HG03575 (cell line): ENCODE data around the gene CHD9.
"Not testable (repeated sequence)": the region's sequence is repeated elsewhere in the genome, so short reads cannot be mapped to it uniquely, and the experiment has no call there.

Experiments
- ATAC-seq: cut with Tn5 transposase; IDR thresholded peaks from one replicate; pipeline ENCODE4 v1.9.1; 2021; ENCODE audit not compliant: unreplicated experiment, insufficient number of reproducible peaks, low FRiP score; ENCODE audit errors: extremely low read depth

CHD9 gene

DNA sequence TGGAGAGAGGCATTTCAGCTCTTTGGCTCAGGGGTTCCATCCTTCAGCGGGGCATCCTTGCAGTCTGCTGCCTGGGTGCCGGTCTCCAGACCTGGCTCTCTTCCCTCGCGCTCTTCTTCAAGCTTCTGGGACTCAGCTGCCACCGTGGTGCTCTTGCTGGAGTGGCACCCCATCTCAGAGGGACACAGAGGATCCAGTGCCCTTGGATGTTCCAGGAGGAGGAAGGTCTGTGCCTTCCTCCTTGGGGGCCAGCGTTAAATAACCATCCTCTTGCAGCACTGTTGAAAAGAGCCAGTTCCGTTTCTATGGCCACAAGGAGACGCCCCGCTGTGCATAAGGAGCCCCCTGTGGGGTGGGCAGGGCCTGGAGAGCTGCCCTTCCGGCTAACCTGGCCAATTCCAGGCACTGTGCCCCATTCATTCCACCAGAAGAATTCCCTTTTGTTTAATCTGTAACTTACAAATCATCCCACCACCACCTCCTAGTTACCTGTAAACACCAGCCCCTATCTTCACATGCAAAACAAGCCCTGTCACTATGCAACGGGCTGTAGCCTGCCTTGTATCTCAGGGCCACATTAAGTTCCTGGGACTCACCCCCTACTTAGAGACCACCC, 10.7 kb upstream of the CHD9 start:
- no peak for ATAC-seq

DNA sequence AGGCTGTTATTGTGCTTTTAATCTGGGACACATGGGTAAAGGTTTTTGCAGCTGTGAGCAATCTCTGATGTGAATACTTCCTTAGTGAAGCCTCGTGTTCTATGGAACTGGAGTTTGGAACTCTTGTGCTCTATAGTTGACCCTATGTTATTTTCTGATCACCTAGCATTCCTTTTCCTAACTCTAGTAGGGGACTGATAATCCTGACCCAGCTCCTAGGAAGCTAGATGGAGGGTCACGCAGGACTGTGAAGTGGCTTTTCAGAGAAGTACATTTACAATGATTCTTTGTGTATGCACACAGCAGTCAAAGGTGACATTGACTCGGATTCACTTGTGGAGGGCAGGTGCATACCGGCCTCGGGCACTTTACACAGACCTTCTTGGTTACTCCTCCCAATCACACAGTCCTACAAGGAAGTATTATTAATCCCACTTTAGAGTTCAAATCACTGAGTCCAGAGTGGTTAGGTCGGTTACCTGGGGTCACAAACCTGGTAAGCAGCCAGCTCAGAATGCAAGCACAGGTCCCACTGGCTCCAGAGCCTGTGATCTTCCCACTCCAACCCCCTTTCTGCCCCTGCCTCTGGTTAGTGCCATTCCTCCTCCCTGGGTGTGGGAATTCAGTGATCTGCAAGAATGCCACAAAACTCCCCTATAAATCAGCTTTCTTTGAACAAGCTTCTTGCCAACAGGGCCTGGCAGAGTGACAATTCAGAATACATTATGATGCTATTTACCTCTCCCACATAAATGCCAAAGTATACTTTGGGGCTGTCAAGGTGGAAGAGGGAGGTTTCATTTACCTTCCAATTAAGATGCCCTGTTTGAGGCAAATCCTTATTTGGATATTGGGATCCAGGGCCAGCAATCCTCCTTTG, 9.2 kb upstream of the CHD9 start:
- no peak for ATAC-seq

DNA sequence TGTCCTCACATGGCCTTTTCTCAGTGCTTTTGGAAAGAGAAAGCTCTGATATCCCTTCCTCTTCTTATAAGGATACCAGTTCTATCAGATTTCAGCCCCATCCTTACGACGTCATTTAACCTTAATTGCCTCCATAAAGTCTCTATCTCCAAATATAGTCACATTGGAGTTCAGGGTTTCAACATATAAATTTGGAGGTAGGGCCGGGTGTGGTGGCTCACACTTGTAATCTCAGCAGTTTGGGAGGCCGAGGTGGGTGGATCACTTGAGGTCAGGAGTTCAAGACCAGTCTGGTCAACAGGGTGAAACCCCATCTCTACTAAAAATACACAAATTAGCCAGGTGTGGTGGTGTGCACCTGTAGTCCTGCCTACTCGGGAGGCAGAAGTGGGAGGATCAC, 7.3 kb upstream of the CHD9 start:
- not testable (repeated sequence) for ATAC-seq

DNA sequence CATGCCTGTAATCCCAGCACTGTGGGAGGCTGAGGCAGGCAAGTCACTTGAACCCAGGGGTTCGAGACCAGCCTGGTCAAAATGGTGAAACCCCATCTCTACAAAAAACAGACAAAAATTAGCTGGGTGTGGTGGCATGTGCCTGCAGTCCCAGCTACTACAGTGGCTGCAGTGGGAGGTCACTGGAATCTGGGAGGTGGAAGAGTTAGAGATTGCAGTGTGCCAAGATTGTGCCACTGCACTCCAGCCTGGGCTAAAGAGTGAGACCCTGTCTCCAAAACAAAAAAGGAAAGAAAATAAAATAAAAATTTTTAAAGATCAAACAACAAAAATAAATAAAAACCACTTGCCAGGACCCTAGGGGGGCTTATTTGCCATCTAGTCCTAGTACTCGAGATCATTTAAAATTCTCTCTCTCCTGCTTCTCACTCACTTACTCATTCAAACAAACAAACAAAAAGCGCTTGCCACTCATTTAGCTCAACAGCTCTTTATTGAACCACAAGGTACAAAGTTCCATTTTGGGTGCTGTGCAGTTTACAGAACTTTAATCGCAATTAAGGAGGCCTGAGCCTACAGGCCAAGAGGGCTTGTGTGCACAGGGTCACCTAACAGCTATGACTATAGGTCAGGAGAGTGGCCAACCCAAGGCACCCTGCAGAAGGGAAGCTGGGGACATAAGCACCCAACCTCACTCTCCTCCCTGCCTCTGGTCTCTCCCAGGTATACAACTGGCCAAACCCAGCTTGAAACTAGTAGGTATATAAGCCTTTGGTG, 6.5 kb upstream of the CHD9 start:
- no peak for ATAC-seq

DNA sequence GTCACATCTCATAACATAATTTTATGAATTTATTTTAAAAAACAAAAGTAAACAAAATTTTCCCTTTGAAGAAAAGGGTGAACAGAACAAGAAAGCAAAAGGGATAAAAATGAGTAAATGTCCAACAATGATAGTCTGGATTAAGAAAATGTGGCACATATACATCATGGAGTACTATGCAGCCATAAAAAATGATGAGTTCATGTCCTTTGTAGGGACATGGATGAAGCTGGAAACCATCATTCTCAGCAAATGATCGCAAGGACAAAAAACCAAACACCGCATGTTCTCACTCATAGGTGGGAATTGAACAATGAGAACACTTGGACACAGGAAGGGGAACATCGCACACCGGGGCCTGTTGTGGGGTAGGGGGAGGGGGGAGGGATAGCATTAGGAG, 3.5 kb upstream of the CHD9 start:
- ATAC-seq, result not testable (repeated sequence)

DNA sequence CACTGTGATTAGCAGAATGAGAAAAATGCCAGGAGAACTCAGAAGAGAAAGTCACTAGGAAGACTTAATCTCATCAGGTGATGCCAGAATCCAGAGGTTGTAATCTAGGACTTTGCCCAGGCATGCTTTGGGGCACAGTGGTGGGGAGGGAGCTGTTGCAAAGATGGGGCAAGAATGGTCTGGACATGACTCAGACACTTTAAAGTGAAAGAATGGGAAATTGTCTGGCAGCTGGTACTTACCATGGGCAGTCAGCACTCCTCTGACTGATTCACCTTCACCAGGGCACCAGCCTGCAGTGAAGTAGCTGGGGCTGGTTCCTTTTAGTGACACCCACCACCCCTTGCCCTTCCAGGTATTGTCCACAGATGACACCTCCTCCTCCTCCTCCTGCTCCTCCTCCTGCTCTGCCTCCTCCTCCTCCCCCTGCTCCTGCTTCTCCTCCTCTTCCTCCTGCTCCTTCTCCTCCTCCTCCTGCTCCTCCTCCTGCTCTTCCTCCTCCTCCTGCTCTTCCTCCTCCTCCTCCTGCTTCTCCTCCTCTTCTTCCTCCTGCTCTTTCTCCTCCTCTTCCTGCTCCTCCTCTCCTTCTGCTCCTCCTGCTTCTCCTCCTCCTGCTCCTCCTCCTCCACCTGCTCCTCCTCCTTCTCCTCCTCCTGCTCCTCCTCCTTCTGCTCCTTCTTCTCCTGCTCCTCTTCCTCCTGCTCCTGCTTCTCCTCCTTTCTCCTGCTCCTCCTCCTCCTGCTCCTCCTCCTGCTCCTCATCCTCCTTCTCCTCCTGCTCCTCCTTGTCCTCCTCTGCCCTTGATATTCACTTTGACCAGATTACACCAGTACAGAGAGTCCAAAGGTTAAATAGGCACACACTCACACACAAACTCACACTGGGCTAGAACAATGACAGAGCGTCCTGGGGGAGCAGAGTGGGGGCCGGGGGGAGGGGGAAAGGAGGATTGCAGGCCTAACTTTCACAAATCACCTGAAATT, 2.0 kb upstream of the CHD9 start, which contains the start of gene CHD9NB:
Gene CHD9NB (minus strand): TSS at position 379 of the 983 bp plus-strand sequence. CDS start 8,739 bp downstream, outside the sequence.
- ATAC-seq, result no peak

DNA sequence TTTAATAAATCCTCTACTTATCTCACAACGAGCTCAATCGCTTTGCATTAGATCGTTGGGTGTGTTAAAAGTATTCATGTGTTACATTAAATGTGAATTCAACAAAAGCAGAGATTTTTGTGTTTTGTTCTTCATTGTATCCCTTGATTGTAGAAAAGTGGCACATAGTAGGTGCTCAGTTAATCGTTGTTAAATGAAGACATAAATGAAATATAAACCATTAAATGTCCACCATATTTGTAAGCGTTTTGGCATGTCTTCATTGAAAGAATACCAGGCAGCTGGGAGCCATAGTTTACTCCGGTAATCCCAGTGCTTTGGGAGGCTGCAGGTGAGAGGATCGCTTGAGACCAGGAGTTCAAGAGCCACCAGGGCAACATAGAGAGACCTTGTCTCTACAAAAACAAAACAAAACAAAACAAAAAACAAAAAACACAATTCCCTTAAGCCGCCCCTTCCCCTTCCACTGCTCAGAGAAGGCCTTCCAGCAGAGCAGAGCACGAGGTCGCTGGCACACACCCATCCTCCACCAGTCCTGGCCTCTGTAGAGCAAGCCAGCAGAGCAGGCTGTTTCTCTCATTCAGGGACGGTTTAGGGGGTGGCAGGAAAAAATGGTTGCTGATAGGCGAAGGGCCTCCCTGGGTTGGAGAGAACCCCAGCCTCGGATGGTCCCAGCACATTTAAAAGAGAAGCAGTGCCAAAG, 673 bp upstream of the CHD9 start:
- no peak for ATAC-seq

DNA sequence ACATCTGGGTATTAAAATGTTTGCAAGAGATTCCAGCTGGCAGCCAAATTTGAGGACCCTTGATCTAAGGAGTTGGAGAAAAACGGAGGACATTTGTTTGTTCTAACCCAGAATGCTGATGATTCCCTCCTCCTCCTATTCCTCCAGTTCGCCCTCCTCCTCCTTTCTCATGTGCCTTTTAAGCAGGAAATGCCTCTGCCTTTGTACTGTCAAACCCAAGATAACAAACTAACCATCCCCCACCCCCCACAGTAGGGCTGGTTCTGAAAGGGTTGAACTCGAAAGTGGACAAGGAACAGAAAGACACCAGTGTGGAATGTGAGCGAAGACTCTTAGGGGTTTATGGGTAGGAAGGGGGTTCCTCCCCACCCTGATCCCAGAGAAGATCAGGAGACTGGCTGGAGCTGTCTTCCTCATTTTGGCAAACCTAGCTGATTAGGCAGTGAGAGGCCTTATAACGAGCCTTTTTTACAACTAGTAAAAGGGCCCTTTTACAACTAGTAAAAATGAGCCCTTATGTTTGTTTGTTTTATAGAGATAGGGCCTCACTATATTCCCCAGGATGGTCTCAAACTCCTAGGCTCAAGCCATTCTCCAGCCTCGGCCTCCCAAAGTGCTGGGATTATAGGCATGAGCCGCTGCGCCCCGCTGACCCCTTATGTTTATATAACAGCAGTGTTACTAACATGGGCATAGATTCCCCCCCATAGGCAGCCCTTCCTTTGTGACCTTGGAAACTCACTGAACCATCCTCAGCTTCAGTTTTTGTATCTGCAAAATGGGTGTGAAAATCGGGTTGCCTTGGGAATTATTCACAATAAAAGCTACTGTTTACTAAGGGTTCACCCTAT, 975 bp downstream of the CHD9 start:
- no peak for ATAC-seq

DNA sequence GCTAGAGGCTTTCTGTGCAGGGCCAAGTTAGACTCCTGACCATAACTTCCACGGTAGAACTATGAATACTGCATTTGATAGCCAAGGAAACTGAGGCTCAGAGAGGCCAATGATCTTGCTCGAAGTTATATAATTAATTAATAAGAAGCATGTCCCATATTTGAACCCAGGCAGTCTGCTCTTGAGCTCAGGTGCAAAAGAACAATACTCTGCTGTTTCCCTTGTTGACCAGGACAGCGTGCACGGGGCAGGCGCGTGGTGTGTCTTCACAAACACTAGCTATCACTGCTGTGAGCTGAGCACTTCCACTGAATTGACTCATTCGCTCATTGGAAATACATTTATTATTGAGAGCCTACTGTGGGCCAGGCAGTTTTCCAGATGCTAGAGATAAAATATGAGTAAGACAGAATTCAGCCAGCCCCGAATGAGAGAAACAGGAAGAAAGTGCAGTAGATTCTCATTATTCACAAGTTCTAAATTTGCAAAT, 1.6 kb downstream of the CHD9 start:
- no peak for ATAC-seq

DNA sequence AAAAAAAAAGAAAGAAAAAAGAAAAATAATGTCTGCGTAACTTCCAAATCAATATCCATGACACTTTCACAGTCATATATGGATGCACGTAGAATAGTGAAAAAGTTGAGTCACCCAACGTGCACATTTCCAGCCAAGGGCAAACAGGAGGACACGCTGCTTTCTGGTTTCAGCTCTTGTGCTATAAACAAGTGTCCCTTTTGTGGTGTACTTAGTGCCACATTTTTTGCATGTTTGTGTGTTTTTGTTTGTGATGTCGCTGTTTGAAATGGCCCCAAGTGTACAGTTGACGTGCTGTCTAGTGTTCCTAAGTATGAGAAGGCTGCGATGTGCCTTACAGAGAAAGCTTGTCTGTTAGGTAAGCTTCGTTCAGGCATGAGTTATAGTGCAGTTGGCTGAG, 2.9 kb downstream of the CHD9 start:
- no peak for ATAC-seq

DNA sequence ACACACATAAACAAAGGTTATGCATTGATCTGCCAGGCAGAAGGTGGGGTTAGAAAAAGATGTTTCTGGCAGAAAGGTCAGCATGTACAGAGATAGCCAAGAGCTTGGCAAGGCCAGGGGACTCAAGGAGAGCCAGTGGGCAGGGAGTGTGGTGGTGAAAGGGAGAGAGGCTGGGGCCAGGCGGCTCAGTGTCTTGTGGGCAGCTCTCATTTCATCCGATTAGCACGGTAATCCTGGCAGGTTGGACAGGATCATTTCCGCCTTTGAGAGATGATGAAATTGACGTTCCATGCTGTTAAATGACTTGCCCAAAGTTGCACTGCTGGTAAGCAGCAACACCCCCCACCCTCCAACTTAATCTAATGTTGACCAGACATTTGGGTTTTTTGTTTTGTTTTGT, 3.6 kb downstream of the CHD9 start:
- ATAC-seq, result no peak

DNA sequence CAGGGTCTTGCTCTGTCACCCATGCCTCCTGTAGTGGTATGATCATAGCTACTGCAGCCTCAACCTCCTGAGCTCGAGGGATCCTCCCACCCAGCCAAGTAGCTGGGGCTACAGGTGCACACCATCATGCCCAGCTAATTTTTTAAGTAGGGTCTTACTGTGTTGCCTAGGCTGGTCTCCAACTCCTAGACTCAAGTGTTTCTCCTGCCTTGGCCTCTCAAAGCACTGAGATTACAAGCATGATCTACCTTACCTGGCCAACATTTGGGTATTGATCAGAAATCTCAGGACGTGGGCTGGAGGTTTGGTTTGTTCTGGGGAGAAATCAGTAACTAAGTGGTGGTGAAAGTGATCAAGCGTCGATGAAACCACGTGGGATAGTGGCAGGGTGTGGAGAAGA, 4.1 kb downstream of the CHD9 start:
- ATAC-seq, result no peak

DNA sequence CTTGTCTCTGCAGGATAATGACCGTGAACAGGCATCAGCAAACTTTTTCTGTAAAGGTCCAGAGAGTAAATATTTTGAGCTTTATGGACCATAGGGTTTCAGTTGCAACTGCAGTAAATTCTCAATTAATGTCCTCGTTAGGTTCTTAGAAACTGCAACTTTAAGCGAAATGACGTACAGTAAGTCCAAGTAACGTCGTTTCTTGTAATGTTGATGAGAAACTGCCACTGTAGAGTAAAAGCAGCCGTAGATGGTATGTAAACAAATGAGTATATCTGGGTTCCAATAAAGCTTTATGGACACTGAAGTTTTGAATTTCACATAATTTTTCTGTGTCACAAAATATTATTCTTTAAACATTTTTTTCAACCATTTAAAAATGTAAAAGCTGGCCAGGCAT, 4.9 kb downstream of the CHD9 start:
- ATAC-seq, result no peak

DNA sequence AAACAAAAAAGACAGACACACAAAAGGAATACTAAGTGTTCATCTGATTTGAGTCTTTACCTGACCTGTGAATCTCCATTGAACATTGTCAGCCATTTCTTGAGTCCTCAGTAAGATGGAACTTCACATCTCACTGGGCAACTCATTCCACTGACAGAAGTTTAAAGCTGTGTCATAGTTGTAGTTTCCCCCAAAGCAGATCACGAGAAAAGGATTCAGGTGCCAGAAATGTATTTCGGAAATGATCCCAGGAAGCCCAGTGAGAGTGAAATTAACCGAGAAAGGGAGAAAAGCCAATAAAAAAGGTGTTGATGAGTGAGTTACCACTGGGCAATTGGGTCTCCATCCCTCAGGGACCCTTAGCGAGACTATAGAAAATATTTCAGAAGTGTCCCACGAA, 6.5 kb downstream of the CHD9 start:
- peak; percentile 6 for ATAC-seq

DNA sequence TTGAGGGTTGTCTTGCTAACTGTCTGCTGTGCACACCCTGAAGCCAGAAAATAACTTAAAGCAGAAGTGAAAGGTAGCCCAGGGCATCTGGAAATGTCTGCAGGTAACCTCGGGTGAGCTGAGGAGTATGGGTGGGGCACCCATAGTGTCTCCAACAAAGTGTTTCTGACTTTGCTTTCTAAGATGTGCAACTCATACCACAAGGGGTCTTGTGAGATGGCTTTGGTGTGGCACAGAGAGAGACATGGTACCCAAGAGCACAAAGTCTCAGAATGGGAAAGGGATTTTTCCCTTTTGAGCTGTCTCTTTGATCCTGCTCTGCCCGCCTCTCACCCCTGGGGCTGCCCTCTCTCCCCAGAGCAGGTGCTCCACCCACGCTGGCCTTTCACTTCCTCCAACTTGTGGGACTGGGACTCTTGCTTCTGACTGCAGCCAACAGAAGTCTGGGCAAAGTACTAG, 6.9 kb downstream of the CHD9 start:
- peak; percentile 65 for ATAC-seq

DNA sequence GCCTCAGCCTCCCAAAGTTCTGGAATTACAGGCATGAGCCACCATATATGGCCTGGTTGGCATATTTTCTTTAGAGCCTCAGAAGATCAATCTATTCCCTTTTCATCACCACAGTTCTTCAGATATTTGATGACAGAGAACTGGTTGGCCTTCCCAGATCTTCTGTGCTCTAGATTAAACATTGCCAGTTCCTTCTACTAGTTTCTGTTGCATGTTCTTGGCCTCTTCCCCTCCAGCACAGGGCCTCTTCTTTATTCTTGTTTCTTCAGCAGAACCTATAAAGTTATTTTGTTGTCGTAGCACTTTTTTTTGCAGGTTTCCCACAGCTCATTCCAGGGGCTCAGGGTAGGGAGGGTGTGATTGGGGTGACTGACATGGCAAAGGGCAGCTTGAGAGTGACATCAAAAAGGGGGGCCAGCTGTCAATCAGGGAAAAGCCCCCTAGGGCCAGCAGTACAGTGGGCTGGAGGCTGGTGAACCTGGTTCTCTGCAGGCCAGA, 9.3 kb downstream of the CHD9 start:
- ATAC-seq, result no peak
